GM12878 (cell line): Measurements from ENCODE around the gene CDH4. TPM values are rescaled to one million over a fixed set of nuclear protein-coding genes. Genes with fewer than 3 reads are reported as not detected.

Source experiments
- ATAC-seq: fragments of 200-7000 bp; cut with Tn5 transposase; 3 replicates; pipeline ENCODE4 v1.9.1; 2020; ENCODE audit warnings: mild to moderate bottlenecking, moderate library complexity
- BruUV-seq: library from RNA; stranded (reverse); fragments of 400-500 nt; replicated peaks from 2 replicates; lab custom pipeline; 2021; lab: Mats Ljungman, UMichigan
- CTCF ChIA-PET: fragments of 300-600 bp; sonication (Branson Sonifier 250); formaldehyde crosslinking; extraction: SDS; loops from one replicate; lab custom pipeline; 2021; ENCODE audit warnings: inconsistent platforms; lab: Yijun Ruan, JAX
- POLR2A ChIA-PET: fragments of 350-600 bp; formaldehyde crosslinking; extraction: SDS; loops from one replicate; lab custom pipeline; 2021; ENCODE audit warnings: inconsistent platforms; lab: Charles Lee
- RAD21 ChIA-PET: fragments of 300-600 bp; sonication (Branson Sonifier 250); formaldehyde crosslinking; loops from one replicate; lab custom pipeline; 2023; ENCODE audit warnings: antibody characterized with exemption; ENCODE audit not compliant: unreplicated experiment; lab: Charles Lee
- SMC1A ChIA-PET: fragments of 300-600 bp; sonication (Branson Sonifier 250); formaldehyde crosslinking; loops from one replicate; lab custom pipeline; 2023; ENCODE audit not compliant: unreplicated experiment, uncharacterized antibody; lab: Charles Lee
- DNase-seq: peaks from one replicate; pipeline ENCODE4 v3.0.0-alpha.2; 2011; ENCODE audit warnings: low read depth, low spot score
- FAIRE-seq: peaks from 3 replicates; lab custom pipeline; 2011; peaks lifted over from hg19 to GRCh38; lab: Jason Lieb, UNC
- H2AFZ ChIP-seq: 2 replicates; pipeline ENCODE4 v1.6.0; 2011; ENCODE audit warnings: low read depth, low read length, control low read depth; ENCODE audit not compliant: control insufficient read depth
- H3K27ac ChIP-seq: 2 replicates; pipeline ENCODE4 v1.5.1; 2011; ENCODE audit warnings: control low read depth; ENCODE audit not compliant: control insufficient read depth, insufficient read depth
- H3K27me3 ChIP-seq, 2 experiments: replicated peaks in 1 of 2; 2 replicates each; pipeline versions ENCODE4 v1.6.0 to v1.6.1; 2011; ENCODE audit warnings: low read length in 1 of 2; ENCODE audit not compliant: control insufficient read depth in 2 of 2, insufficient read depth in 2 of 2
- H3K36me3 ChIP-seq, 2 experiments: 2 replicates each; pipeline ENCODE4 v1.5.1; 2011; ENCODE audit warnings: low read length in 1 of 2; ENCODE audit not compliant: control insufficient read depth in 2 of 2, insufficient read depth in 2 of 2
- H3K4me1 ChIP-seq: 2 replicates; pipeline ENCODE4 v1.6.1; 2011; ENCODE audit warnings: mild to moderate bottlenecking, low read length, moderate library complexity, mixed read lengths; ENCODE audit not compliant: control insufficient read depth, insufficient read depth
- H3K4me2 ChIP-seq: 2 replicates; pipeline ENCODE4 v1.6.0; 2011; ENCODE audit warnings: control low read depth; ENCODE audit not compliant: control insufficient read depth, insufficient read depth
- H3K4me3 ChIP-seq: fragments of 200-600 bp; sonication (generic); 2 replicates; pipeline ENCODE4 v1.5.1; 2016
- H3K79me2 ChIP-seq: 2 replicates; pipeline ENCODE4 v1.6.0; 2011; ENCODE audit warnings: low read length; ENCODE audit not compliant: control insufficient read depth, insufficient read depth
- H3K9ac ChIP-seq: 2 replicates; pipeline ENCODE4 v1.8.0; 2011; ENCODE audit warnings: low read length, control low read depth, mixed read lengths; ENCODE audit not compliant: control insufficient read depth, insufficient read depth
- H3K9me3 ChIP-seq: replicated peaks from 3 replicates; pipeline ENCODE4 v1.5.1; 2011; ENCODE audit warnings: mild to moderate bottlenecking, low read length; ENCODE audit not compliant: control insufficient read depth, insufficient read depth
- H4K20me1 ChIP-seq: 2 replicates; pipeline ENCODE4 v1.6.0; 2011; ENCODE audit not compliant: control insufficient read depth, insufficient read depth
- ATF3 ChIP-seq: IDR thresholded peaks from 2 replicates; pipeline ENCODE4 v1.6.1; 2011; ENCODE audit warnings: low read depth, mild to moderate bottlenecking, low read length, moderate library complexity, borderline replicate concordance; ENCODE audit errors: extremely low read depth
- ATF7 ChIP-seq: fragments of 450-650 bp; IDR thresholded peaks from 2 replicates; pipeline ENCODE4 v1.6.1; 2016; ENCODE audit warnings: low read depth, mild to moderate bottlenecking
- CEBPB ChIP-seq, 2 experiments: fragments of 150-350 bp in 1 of 2; IDR thresholded peaks; 2 replicates each; pipeline ENCODE4 v1.6.1; 2012 to 2014; ENCODE audit warnings: low read depth in 2 of 2, low read length in 2 of 2, borderline replicate concordance in 1 of 2, inconsistent platforms in 1 of 2
- EED ChIP-seq: sonication (generic); IDR thresholded peaks from 2 replicates; pipeline ENCODE4 v1.6.1; 2016; ENCODE audit warnings: antibody characterized with exemption, low read depth
- FOXK2 ChIP-seq: fragments of 450-650 bp; IDR thresholded peaks from 2 replicates; pipeline ENCODE4 v1.6.1; 2017; ENCODE audit warnings: mild to moderate bottlenecking, moderate library complexity
- HDAC2 ChIP-seq: fragments of 200-600 bp; sonication (generic); IDR thresholded peaks from 2 replicates; pipeline ENCODE4 v1.6.1; 2017
- IKZF1 ChIP-seq: fragments of 450-650 bp; conservative IDR thresholded peaks from 2 replicates; pipeline ENCODE4 v1.6.1; 2017; ENCODE audit warnings: antibody characterized with exemption, mild to moderate bottlenecking
- IRF4 ChIP-seq: IDR thresholded peaks from 2 replicates; pipeline ENCODE4 v1.6.1; 2011; ENCODE audit warnings: low read depth, low read length
- KAT2A ChIP-seq: conservative IDR thresholded peaks from 2 replicates; pipeline ENCODE4 v1.6.1; 2011; ENCODE audit warnings: low read depth, low read length; ENCODE audit not compliant: control insufficient read depth
- KLF5 ChIP-seq: fragments of 450-650 bp; IDR thresholded peaks from 2 replicates; pipeline ENCODE4 v1.6.1; 2014; ENCODE audit warnings: mild to moderate bottlenecking; ENCODE audit not compliant: partially characterized antibody
- RAD51 ChIP-seq: fragments of 450-650 bp; IDR thresholded peaks from 2 replicates; pipeline ENCODE4 v1.6.1; 2016; ENCODE audit warnings: moderate library complexity, mild to moderate bottlenecking, inconsistent platforms
- RCOR1 ChIP-seq: conservative IDR thresholded peaks from 2 replicates; pipeline ENCODE4 v1.6.1; 2012; ENCODE audit warnings: low read depth, low read length, improper control_type of control experiment
- SMAD1 ChIP-seq: fragments of 450-650 bp; IDR thresholded peaks from 2 replicates; pipeline ENCODE4 v1.6.1; 2018; ENCODE audit warnings: mild to moderate bottlenecking, low read depth; ENCODE audit not compliant: partially characterized antibody
- SMC3 ChIP-seq: IDR thresholded peaks from 2 replicates; pipeline ENCODE4 v1.6.1; 2011; ENCODE audit warnings: low read length, improper control_type of control experiment, borderline replicate concordance
- TCF12 ChIP-seq: IDR thresholded peaks from 2 replicates; pipeline ENCODE4 v1.6.1; 2011; ENCODE audit warnings: low read depth, mild to moderate bottlenecking, low read length
- ZNF24 ChIP-seq: fragments of 450-650 bp; IDR thresholded peaks from 2 replicates; pipeline ENCODE4 v1.6.1; 2017; ENCODE audit warnings: antibody characterized with exemption, mild to moderate bottlenecking
- WGBS: methylation state at CpG from one replicate; pipeline ENCODE4 v1.1.6; 2016; ENCODE audit warnings: low lambda C conversion rate; ENCODE audit not compliant: insufficient replicate concordance, insufficient coverage; ENCODE audit errors: missing lambda C conversion rate; 5-methylcytosine and 5-hydroxymethylcytosine counted together
- in situ Hi-C: fragments of 300-500 bp; cut with MboI; formaldehyde crosslinking; loops from 9 replicates; pipeline ENCODE4 v1.14.3; 2018; ENCODE audit warnings: mixed read lengths
- intact Hi-C: fragments of 100-400 bp; cut with micrococcal nuclease; formaldehyde crosslinking; loops from one replicate; pipeline ENCODE4 v1.14.2; 2022; ENCODE audit not compliant: unreplicated experiment
- polyA plus RNA-seq, 11 experiments: library from polyadenylated mRNA; depleted of rRNA in 4 of 11; unstranded in 6 of 11; stranded (reverse) in 5 of 11; fragments of >200 nt; fragmentation: Nextera tagmentation in 4 of 11; fragmentation: Illumina TruSeq in 1 of 11; extraction: Ambion mirVana in 4 of 11; extraction: Trizol in 1 of 11; gene quantifications; 1 replicate in 1 of 11; 2 replicates in 10 of 11; pipeline versions ENCODE4 v1.2.1 to v1.2.3, GENCODE V29; 2011 to 2016; ENCODE audit warnings: inconsistent platforms in 2 of 11, missing spikeins in 2 of 11, low read depth in 1 of 11
- total RNA-seq, 4 experiments: library from RNA; depleted of rRNA in 3 of 4; stranded (reverse); fragments of >200 nt in 3 of 4; fragmentation: Illumina TruSeq in 1 of 4; extraction: Trizol in 1 of 4; gene quantifications; 2 replicates each; pipeline versions ENCODE4 v1.2.1 to v1.2.3, GENCODE V29; 2013 to 2021
- TF ChIP-seq, protein P1 (sequence below): IDR thresholded peaks from 2 replicates; pipeline ENCODE4 v1.6.1; 2011; ENCODE audit warnings: low read depth, low read length, improper control_type of control experiment, borderline replicate concordance
- TF ChIP-seq, protein P2 (sequence below): fragments of 450-650 bp; IDR thresholded peaks from 2 replicates; pipeline ENCODE4 v1.6.1; 2017; ENCODE audit warnings: mild to moderate bottlenecking

Gene CDH4
- total and polyA plus RNA-seq, 10 of the 15 experiments (the other 5 are each of a cell fraction or from before 2014, with no cell fraction given) = not detected

GRCh38 chr20:61285691-61286090, 33.6 kb downstream of the CDH4 start:
- POLR2A ChIA-PET = no interaction called here
- no peaks in the 10 kb centered on the region for H3K4me1 ChIP-seq

DNA sequence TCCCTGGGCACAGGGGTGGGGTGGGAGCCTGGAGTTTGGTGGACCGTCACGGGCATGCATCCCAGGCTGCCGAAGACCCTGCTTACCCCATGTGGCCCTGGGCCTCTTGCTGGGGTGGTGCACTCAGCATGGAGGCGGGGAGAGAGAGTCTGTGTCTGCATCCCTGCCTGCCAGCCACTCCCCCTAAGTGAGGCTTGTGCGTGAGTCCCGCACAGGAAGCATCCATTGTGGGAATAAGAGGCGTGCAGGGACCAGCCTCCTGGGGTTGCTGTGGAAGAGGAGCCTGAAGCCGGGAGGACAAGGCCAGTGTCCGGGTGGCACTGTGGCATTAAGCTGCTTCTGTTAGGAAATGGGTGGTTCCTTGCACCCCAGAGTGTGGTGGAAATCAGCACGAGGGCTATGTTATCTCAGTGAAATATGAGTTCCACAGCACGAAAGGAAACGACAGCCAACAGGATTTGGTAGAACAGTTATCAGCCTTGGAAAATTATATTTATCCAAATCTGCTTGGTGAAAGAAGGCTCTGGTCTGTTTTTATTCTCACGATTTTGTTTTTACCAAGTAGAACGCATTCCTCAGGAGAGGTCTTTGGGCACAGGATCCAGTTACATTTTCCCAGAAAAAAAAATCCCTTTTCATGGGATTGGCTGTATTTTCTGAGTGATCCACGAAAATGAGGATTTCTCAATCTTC, 35.7 kb downstream of the CDH4 start:
- ChIA-PET CTCF (no interaction called here), SMC1A (no interaction called here), POLR2A (no interaction called here), RAD21 (no interaction called here)
- FAIRE-seq (no peak), ATAC-seq (no peak), DNase-seq (no peak)
- BruUV-seq = no TSS peak
- H3K4me3 ChIP-seq = no peak overlapping the region
- H3K4me1 ChIP-seq = no peaks in the 10 kb centered on the region
- in situ Hi-C loops (no loop called here), intact Hi-C loops (no loop called here)
- no peak overlapping the region for H3K4me2 ChIP-seq
- no peaks in the 10 kb centered on the region for H4K20me1 ChIP-seq
- H3K79me2 ChIP-seq = no peaks in the 10 kb centered on the region
- no peak overlapping the region for H3K27ac ChIP-seq
- H2AFZ ChIP-seq = no peak overlapping the region
- H3K9me3 ChIP-seq = peaks cover 4% of the 10 kb centered on the region; the same call in 2 of the 3 replicates
- no peaks in the 10 kb centered on the region for H3K27me3 ChIP-seq
- H3K36me3 ChIP-seq = no peaks in the 10 kb centered on the region
- 29% methylated on average over 15 of the region's 15 CpGs for whole genome bisulfite sequencing
- H3K9ac ChIP-seq = no peak overlapping the region
- TF ChIP-seq, protein P1, sequence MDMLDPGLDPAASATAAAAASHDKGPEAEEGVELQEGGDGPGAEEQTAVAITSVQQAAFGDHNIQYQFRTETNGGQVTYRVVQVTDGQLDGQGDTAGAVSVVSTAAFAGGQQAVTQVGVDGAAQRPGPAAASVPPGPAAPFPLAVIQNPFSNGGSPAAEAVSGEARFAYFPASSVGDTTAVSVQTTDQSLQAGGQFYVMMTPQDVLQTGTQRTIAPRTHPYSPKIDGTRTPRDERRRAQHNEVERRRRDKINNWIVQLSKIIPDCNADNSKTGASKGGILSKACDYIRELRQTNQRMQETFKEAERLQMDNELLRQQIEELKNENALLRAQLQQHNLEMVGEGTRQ = no peak
- TF ChIP-seq ATF7 = no peak
- no peak for TF ChIP-seq KLF5
- no peak for TF ChIP-seq RAD51
- no peak for TF ChIP-seq RCOR1
- TF ChIP-seq HDAC2 = no peak
- no peak for TF ChIP-seq ATF3
- no peak for TF ChIP-seq ZNF24
- TF ChIP-seq CEBPB (IDR thresholded peaks at IDR 0.05; ENCODE audit: borderline replicate concordance in 1 of 2, low read depth in 2 of 2, low read length in 2 of 2) = no peak
- TF ChIP-seq IKZF1 = no peak
- TF ChIP-seq, protein P2, sequence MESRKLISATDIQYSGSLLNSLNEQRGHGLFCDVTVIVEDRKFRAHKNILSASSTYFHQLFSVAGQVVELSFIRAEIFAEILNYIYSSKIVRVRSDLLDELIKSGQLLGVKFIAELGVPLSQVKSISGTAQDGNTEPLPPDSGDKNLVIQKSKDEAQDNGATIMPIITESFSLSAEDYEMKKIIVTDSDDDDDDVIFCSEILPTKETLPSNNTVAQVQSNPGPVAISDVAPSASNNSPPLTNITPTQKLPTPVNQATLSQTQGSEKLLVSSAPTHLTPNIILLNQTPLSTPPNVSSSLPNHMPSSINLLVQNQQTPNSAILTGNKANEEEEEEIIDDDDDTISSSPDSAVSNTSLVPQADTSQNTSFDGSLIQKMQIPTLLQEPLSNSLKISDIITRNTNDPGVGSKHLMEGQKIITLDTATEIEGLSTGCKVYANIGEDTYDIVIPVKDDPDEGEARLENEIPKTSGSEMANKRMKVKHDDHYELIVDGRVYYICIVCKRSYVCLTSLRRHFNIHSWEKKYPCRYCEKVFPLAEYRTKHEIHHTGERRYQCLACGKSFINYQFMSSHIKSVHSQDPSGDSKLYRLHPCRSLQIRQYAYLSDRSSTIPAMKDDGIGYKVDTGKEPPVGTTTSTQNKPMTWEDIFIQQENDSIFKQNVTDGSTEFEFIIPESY = no peak

More at GRCh38 chr20:61285691-61286090, 33.6 kb downstream of the CDH4 start:
- no peak overlapping the region for H3K27ac ChIP-seq
- no peaks in the 10 kb centered on the region for H3K36me3 ChIP-seq
- no peaks in the 10 kb centered on the region for H4K20me1 ChIP-seq
- no peak for TF ChIP-seq KAT2A
- TF ChIP-seq FOXK2 = no peak
- TF ChIP-seq TCF12 = no peak
- TF ChIP-seq SMAD1 = no peak
- TF ChIP-seq IRF4 = no peak
- no peak for TF ChIP-seq IKZF1
- no peak for TF ChIP-seq SMC3
- TF ChIP-seq EED = no peak
- no peak for FAIRE-seq
- ATAC-seq = no peak
- no peaks in the 10 kb centered on the region for H3K27me3 ChIP-seq
- no peak overlapping the region for H3K4me2 ChIP-seq
- ChIA-PET RAD21 (no interaction called here), SMC1A (no interaction called here), CTCF (no interaction called here)
- H2AFZ ChIP-seq = no peak overlapping the region
- H3K79me2 ChIP-seq = no peaks in the 10 kb centered on the region
- no TSS peak for BruUV-seq
- 28% methylated on average over 8 of the region's 8 CpGs for WGBS
- in situ Hi-C loops = no loop called here
- no peak overlapping the region for H3K9ac ChIP-seq
- intact Hi-C loops = no loop called here
- H3K9me3 ChIP-seq = peaks cover 6% of the 10 kb centered on the region; the same call in 2 of the 3 replicates
- no peak for DNase-seq
- H3K4me3 ChIP-seq = no peak overlapping the region
